Measurements from ENCODE around the gene DRC7.

DNA sequence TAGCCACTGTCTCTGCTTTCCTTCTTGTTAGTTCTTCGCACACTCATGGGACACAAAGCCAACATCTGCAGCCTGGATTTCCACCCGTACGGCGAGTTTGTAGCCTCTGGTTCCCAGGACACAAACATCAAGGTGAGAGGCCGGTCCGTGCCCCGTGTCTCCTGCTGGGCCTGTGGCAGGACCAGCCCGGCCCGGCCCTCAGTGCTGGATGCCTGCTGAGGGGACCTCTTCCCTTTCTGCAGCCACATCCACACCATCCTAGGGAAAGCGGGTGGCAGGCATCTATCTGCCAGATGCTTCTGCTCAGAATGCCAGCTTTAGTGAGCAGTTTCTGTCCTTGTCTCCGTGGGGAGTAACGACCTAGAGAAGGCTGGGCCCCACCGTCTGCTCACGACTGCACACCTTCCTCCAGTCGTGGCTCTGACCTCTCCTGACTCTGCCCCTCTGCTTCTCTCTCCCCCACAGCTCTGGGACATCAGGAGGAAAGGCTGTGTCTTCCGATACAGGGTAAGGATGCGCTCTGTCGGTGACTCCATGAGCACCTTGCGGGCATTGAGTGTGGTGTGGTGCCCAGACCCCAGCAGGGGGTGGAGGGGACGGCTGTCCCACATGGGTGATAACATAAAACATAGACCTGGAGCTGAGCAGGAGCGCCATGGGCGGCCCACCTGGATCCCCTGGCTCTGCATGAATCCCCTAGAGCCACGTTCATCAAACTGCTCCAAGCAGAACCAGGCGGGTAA is 56.4 kb downstream of the DRC7 start:
- no peak for TF ChIP-seq TEAD2 (tag; IDR thresholded peaks at IDR 0.05)
- TF ChIP-seq, protein P1, sequence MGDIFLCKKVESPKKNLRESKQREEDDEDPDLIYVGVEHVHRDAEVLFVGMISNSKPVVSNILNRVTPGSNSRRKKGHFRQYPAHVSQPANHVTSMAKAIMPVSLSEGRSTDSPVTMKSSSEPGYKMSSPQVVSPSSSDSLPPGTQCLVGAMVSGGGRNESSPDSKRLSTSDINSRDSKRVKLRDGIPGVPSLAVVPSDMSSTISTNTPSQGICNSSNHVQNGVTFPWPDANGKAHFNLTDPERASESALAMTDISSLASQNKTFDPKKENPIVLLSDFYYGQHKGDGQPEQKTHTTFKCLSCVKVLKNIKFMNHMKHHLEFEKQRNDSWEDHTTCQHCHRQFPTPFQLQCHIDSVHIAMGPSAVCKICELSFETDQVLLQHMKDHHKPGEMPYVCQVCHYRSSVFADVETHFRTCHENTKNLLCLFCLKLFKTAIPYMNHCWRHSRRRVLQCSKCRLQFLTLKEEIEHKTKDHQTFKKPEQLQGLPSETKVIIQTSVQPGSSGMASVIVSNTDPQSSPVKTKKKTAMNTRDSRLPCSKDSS (IDR thresholded peaks at IDR 0.05; ENCODE audit: low read depth, partially characterized antibody): no peak
- no peak for TF ChIP-seq KDM1A (IDR thresholded peaks at IDR 0.05)
- TF ChIP-seq FOXJ3 (CRISPR knock-in tag; IDR thresholded peaks at IDR 0.05): no peak
- TF ChIP-seq, protein P2, sequence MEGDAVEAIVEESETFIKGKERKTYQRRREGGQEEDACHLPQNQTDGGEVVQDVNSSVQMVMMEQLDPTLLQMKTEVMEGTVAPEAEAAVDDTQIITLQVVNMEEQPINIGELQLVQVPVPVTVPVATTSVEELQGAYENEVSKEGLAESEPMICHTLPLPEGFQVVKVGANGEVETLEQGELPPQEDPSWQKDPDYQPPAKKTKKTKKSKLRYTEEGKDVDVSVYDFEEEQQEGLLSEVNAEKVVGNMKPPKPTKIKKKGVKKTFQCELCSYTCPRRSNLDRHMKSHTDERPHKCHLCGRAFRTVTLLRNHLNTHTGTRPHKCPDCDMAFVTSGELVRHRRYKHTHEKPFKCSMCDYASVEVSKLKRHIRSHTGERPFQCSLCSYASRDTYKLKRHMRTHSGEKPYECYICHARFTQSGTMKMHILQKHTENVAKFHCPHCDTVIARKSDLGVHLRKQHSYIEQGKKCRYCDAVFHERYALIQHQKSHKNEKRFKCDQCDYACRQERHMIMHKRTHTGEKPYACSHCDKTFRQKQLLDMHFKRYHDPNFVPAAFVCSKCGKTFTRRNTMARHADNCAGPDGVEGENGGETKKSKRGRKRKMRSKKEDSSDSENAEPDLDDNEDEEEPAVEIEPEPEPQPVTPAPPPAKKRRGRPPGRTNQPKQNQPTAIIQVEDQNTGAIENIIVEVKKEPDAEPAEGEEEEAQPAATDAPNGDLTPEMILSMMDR (IDR thresholded peaks at IDR 0.05 in 2 of 3, conservative IDR thresholded peaks at IDR 0.05 in 1 of 3; ENCODE audit: insufficient read depth in 2 of 3, low read depth in 1 of 3, low read length in 3 of 3): no peak
- TF ChIP-seq POLR2A (conservative IDR thresholded peaks at IDR 0.05): no peak
- TF ChIP-seq ZNF121 (CRISPR knock-in tag; conservative IDR thresholded peaks at IDR 0.05): no peak
- TF ChIP-seq GATA2 (CRISPR knock-in tag; IDR thresholded peaks at IDR 0.05): no peak
- no peak for TF ChIP-seq SP1 (CRISPR knock-in tag; IDR thresholded peaks at IDR 0.05)
- TF ChIP-seq, protein P3, sequence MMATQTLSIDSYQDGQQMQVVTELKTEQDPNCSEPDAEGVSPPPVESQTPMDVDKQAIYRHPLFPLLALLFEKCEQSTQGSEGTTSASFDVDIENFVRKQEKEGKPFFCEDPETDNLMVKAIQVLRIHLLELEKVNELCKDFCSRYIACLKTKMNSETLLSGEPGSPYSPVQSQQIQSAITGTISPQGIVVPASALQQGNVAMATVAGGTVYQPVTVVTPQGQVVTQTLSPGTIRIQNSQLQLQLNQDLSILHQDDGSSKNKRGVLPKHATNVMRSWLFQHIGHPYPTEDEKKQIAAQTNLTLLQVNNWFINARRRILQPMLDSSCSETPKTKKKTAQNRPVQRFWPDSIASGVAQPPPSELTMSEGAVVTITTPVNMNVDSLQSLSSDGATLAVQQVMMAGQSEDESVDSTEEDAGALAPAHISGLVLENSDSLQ (IDR thresholded peaks at IDR 0.05): no peak
- TF ChIP-seq ZFP30 (CRISPR knock-in tag; IDR thresholded peaks at IDR 0.05; ENCODE audit: borderline replicate concordance): no peak
- no peak for TF ChIP-seq HMG20B (CRISPR knock-in tag; IDR thresholded peaks at IDR 0.05)
- no peak for TF ChIP-seq DNMT1 (IDR thresholded peaks at IDR 0.05)
